ENCODE data around the gene EWSR1.

GRCh38 chr22:29341849-29342127 is 73.7 kb downstream of the EWSR1 start:
- no peak for TF ChIP-seq EZH2 (IDR thresholded peaks at IDR 0.05; ENCODE audit: low read depth, unreplicated experiment)
- TF ChIP-seq CTCF (conservative IDR thresholded peaks at IDR 0.05; ENCODE audit: low read depth in 2 of 2) = no peak
- TF ChIP-seq JUNB (IDR thresholded peaks at IDR 0.05; ENCODE audit: unreplicated experiment) = no peak

Data from GM23338 (cell line).